Hypothalamus (tissue), 51 donors: ENCODE measurements around the gene GNAO1.
A peak's percentile ranks its signal among the peaks of the same experiment; 100 is the strongest.

Source experiments
- DNase-seq, 51 donors: peaks; one replicate each; lab custom pipeline; 2025; lab: John Stamatoyannopoulos, UW

The GNAO1 gene

DNA sequence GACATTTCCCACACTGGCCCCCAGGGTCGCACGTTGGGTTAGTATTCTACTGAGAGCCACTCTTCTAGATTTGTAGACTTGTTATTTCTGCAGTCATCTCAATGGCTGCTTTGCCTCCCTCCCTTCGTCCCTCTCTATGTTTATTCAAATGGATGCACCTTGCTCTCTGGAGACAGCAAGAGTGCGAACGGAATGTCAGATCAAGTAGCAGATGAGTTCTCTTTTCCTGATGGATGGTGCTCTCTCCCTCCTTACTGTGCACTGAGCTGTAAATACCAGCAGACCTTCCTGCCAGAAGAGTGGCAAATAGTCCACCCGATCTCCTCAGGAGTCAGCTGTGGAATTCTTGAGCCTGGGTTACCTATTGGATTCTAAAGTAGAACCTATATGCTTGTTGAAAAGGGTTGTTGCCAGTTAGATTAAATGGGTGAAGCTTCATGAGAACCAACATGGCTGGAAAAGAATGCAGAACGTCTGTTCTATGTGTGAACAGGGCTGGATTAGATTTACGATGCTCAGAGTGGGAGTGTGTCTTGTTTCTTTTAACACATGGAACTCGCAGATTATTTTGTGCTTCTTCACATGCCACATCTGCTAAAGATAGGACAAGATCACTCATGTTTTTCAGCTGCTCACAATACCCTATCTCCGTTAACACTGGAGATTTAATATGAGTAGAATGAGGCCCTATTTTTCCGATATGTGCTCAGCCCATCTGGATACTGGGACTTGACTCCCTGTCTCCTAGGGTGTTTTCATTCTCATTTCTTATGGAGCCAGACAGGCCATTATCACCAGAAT is 6.1 kb downstream of the GNAO1 start:
- no peak for DNase-seq

DNA sequence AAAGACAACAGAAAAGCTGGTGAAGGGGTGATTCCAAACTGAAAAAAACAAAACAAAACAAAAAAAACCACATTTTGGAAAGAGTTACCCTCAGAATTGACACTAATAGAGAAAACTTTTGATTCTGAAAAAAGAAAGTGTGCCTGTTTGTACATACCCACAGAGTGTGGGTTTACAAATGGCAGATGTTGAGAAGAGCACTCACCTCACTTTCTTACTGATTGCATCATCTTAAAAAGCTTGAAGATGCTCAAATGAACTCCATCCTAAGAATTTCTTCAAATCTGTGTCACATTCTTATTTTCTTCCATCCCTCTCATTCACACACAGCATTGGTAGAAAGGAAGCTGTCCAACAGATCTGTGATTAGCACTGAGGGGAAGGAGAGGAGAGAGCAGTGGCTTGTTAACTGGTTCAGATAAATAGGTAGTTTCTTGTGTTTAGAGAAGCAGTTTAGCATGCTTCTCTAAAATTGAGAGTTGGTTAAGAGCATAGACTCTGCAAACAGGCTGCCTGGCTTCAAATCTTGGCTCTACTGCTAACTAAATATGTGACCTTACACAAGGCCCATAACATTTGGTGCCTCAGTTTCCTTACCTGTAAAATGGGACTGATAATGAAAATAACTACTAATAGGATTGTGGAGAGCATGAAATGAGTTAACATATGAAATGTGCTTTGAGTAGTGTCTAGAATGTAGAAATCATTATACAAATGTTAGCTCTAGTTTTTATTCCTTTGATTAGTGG is 6.9 kb downstream of the GNAO1 start:
- DNase-seq: no peak

DNA sequence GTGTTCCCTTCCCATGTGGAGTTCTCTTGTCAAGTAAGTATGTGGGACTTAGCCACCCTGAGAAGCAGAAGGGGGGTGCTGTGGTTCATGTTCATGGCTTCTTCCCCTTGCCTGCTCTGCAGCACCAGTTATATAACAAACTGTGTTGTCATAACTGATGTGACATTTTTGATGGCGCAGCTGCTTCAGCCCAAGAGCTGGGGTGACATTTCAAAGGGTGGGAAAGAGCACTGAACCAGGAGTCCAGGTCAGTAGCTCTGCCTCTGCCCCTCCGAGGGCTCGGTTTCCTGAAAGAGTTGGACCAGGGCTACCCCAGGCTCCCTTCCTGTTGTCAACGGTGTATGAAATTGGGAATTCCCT is 7.4 kb downstream of the GNAO1 start:
- DNase-seq: no peak

DNA sequence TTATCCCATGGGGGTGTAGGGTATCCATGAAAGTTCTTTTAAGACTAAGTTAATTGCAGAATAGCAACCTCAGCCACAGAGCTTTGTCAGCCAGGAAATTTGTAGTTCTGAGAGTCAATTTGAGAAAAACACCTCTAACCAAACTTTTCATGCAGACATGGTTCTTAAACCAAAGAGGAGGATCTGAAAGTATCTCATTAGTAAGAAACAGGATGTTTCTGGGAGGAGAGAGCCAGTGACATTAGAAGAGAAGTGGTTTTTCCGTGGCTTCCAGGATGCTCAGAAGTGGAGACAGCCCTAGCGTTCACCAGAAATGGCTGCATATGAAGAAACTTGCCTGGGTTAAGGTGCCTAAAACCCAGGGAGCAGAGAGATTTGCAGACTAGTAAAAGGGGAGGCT is 7.9 kb downstream of the GNAO1 start:
- no peak for DNase-seq

DNA sequence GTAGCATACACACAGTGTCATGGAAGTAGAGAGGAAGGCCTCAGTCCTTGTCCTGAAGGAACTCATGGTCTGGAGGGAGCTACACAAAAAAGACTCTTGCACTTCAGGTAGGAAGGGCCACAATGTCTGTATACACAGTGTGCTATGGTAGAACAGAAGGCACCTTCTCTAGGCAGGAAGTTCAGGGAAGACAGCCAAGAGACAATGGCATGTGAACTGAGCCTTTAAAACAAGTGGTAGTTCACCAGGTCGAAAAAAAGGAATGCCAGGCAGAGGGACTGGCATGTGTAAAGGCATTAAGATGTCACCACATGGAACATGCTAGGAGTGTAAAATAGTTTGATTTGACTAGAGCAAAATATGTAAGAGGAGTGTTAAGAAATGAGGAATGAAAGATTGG is 9.7 kb downstream of the GNAO1 start:
- DNase-seq: no peak

DNA sequence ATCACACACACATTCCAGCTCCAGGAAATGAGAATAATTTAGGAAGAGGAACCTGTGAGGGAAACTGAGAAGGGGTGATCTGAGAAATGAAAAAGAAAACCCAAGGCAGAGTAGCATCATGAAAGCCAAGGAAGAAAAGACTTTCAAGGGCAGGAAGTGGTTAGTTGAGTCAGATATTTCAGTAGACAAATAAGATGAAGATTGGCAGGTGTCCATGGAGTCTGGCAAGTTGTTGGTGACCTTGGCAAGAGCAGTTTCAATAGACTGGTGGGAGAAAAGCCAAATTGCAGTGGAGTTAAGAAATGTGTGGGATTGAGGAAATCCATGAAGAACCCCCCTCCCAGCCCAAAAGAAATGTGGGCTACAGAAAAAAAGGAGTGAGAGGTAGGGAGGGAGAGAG is 10.7 kb downstream of the GNAO1 start:
- DNase-seq: peak in 1 of 51 donors; percentile 29

DNA sequence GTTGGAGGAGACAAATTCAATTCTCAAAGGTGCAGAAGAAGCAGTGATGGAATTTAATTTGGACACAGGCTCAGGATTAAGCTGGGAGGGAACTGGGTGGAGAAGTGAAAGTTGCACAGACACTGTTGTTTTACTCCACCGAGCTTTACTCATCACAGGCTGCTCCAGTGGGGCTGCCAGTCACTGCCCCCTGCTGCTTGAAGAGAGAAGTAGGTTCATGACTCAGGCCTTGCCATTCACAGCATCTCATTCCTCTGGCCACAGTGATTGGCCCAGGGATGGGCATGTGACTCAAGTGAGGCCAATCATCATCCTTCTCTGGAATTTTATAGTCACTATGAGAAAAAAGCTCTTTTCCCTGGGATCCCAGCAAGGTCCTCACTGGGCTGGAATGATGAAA is 11.8 kb downstream of the GNAO1 start:
- peak in 7 of 51 donors; percentile 14 to 40 (median 31) for DNase-seq

DNA sequence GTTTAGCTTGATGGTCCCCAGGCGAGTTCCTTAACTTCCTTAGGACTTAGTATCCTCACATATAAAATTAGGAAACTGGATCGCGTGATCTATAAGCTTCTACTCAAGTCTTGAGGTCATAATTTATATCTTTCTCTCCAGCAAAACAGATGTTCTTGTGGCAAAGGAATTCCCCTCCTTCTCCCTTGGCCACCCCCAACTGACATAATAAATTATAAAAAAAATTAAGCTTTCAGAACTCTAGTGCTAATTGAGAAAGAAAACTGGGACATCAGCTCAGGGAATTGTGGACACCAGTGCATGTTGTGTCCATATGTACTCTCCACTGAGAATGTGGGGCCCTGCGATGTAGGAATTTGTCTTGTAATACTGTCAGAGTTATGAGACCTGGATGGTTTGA is 13.5 kb downstream of the GNAO1 start:
- no peak for DNase-seq

DNA sequence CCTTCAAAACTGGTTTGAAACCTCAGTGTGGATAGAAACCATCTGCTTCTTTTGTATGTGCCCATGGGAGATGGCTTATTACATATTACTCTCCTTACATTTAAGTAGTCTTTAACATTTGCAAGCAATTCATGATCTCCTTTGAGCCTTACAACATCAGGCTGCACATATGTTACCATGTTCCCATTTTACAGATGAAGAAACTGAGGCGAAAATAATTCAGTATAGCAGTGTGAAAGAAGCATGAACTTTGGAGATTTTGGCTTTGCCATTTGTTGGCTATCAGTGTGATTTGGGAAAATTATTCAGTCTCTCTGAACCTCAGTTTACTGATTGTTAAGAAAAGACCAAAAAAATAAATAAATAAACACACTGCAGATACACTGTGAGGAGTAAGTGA is 15.7 kb downstream of the GNAO1 start:
- DNase-seq: no peak

DNA sequence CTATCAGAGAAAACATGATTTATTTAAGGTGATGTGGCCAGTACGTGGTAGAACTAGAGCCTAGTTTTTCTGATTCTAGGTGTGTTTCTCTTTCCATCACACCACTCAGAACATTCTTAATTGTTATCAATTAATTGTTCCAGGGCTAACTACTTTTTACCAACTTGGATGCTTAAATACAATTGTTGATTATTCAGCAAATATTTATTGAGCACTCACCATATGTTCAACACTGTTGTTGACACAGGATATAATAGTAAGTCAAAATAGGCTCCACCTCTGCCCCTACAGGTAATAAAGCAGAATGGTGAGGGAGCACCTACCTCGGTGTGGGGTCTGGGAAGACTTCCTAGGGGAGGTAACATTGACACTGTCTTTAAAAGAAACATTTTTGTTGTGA is 16.1 kb downstream of the GNAO1 start:
- no peak for DNase-seq

DNA sequence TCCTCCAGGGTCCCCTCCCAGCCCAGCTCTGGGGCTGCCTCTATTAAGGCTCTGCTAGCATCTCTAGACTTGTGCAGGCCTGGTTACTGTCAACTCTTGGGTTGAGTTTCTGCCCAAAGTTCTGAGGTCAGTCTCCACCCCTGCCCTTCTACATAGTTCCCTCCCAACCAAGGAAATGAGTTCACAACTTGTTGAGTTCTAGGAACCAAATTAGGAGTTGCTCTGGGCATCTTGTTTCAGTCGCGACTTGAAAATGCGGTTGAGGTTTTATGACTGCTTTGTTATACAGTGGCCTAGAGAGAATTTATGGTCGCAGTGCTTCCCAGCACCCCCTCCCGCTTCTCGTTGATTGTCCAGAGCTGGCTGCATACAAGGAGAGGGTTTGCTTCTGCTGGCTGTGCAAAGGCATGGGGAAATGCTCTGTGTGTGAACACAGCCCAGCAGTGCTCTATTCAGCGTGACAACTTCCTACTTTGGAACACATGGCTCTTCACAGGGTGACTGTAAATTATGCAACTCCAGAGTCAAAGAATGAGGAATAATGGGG is 20.2 kb downstream of the GNAO1 start:
- DNase-seq: peak in 2 of 51 donors; percentile 20 to 27

DNA sequence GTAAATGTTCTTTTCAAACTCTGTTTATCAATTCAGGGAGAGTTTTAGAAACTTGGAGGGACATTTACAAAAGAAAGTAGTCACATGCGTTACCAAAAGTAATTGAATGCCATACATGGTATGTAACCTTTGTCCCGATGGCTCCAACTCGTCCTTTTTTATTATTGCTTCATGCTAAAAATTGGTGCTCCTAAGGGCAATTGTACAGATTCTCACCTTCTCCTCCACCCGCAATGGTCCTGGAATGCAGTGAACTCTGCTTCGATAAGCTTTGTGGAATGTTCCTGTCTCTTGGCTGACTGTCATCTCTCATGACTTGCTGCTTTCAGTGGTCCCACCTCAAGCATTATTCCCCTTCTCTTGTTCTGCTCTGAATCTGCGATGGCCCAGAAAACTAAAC is 20.9 kb downstream of the GNAO1 start:
- no peak for DNase-seq

DNA sequence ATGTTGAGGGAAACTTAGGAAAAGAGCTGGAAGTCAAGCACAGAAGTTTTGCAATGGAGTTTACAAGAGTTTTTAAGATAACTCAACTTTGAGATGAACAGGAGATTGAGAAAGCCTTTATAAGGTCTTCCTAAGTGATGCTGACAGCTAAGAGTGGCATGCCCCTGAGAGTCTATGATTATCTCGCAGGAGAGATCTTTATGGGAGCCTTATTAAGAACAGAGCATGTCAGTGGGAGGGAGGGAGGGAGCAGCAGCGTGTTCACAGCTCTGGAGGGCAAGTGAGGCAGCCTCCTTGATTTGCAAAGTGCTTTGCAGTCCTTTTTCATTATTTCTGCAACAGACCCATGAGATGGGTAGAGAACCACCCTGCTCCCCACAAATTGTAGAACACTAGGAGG is 30.7 kb downstream of the GNAO1 start:
- no peak for DNase-seq

DNA sequence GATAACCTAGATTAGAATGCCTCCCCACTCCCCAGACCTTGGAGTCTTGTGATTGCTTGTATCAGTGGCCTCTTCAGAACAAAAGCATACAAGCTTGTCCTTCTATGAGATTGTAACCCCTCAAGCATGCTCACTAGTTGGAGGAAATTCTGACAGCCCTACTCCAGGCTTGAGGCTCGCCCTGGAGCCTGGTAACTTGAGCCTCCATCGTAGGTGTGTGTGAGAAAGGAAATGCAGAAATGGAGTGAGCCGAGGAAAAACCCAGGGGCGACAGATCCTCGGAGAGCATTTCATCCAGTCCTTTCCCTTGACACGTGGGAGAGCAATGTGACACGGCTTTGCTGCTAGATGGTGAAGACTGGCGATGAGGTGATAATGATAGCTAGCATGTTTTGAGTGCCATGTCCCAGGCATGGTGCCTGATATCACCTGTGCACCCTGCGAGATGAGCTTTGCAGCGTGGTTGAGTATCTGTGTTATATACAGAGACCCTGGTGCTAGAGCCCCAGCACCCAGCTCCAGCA is 31.2 kb downstream of the GNAO1 start:
- no peak for DNase-seq

DNA sequence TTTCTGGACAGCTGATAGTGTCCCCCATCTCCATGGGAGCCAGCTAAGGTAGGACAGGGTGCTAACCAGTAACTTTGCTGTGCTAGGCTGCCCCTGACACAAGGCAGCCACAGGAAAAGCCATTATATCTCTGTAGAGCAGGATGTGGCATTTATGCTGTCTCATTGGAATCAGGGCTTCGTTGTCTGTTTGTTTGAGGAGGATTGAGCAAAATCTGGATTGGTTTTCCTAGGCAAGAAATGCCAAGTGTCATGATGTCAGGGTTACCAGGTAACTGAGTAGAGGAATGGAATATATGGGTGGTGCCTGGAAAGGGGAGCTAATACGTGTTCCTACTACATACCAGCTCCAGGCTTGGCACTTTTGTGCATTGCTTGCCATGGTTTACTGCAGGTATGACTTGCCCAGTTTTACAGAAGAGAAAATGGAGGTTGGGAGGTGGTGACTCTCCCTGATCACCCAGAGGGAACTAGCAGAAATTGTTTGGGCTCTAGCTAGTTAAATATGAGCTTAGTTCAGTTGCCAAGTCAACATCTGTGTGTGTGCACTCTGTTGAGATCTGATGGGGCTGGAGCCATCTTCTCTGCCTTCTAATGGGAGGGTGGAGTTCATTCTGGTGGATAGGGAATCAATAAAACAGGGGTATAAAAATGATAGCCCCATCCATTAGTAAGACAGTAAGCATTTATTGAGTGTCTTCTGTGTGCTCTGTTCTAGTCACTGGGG is 33.9 kb downstream of the GNAO1 start:
- DNase-seq: no peak

DNA sequence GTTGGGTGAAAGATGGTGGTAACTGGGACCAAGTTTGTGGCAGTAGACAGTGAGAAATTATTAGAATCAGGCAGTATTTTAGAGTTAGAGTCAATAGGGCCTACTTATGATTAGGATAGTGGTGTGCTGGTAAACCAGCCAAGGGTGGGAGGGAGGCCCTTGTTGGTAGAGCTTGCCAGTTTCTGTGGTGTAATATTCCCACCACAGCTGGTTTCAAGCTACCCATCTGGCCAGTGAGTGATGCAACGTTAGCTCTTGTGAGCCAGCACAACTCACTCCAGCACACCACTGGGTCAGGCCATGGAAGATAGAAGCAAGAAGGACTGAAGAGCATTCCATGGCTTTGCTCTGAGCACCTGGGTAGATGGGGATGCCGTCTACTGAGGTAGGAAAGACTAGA is 34.9 kb downstream of the GNAO1 start:
- peak in 2 of 51 donors; percentile 32 to 39 for DNase-seq

DNA sequence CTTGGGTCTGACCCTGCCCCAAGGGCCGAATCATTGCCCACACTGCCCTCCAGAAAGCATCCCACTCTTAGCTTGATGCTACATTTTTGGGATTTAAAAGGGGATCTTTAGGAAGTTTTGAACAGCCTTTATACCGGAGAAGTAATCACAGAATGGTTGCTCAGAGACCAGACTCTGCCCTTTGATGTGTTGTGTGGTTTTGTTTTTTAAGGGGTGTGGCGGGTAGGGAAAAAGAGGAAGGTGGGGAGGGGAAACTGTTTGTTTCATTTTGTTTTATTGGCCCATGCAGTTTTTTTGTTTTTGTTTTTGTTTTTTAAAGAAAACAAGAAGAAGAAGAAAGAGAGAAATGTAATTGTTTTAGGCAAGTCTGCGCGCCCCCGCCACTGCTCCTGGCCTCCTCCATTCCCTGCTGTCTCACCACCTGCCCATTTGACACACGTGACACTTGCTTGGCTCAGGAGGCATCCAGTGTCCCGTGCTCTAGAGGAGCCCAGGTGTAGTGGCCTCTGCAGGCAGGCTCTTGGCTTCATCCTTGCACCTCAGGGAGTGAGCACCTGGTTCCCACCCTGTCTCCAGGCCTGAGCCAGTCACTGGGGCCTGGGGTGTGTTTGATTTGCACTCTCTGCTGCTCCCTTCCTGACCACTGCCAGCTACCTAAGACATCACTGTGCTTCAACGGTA is 35.7 kb downstream of the GNAO1 start:
- no peak for DNase-seq

DNA sequence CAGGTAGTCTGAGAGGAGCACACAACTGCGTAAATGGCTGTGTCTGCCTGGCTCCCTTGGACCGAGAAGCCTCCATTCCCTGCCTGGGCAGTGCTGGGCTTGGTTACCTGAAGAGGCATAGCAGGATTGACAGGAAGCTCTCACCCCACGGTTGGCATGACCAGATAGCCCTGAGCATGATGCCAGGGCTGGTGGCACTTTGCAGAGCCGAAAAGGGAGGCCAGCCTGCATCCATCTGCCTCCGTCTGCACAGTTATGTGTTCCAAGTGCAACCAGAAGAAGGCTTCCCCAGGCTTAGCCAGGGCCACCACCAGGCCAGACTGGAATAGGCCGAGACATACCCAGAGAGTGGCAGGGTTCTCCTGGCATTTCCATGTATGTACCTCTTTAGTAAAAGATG is 36.6 kb downstream of the GNAO1 start:
- no peak for DNase-seq

DNA sequence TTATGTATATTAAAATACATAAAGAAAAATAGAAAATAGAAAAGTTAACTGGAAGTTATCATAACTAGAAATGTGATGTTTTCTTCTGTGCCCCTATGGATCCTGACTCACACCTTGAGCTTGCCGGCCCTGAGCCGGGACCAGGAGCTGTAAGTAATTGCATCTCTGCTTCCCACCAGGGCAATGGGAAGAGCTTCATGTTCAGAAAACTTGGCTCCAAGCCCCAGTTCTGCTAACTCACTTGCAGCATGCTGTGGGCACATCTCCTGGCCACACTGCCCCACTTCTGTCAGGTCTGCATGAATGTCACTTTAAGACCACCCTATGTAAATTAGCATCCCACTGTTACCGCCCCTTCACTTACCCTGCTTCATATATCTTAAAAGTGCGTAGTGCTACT is 37.2 kb downstream of the GNAO1 start:
- no peak for DNase-seq

DNA sequence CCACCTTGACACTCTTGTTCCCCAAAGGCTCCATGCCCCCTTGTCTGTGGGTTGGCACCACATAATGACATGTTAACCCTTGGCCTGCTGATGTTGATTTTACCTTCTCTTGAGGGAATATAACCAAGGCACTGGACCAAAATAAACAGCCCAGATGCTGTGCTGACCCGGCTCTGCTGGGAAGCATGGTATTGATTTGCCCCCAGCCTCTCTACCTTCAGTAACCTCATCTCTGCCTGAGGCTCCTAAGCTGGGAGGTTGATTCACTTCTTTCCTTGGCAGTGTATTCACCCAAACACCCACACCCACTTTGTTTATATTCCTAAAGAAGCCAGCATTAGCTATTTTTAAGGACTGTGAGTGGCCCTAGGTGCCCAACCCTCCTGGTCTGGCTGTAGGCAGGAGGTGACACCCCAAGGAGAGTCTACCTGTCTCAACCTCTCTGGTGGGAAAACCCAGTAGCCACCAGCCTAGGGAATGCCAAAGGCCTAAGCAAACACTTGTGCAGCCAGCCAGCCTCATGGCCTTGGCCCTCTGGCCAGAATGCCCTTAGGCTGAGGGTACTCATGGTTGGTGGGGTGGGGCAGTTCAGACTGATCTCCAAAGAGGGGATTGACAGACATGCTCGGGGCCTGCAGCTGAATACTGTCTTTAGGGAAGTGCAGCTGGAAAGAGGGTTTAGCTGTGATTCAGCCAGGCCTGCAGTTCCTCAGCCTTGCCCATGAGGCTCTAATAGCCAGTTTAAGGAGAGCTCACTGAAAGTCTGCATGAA is 42.7 kb downstream of the GNAO1 start:
- DNase-seq: no peak
